Fibroblast of pulmonary artery (primary cell): Measurements from ENCODE around the gene DNAH12.
A peak's percentile ranks its signal among the peaks of the same experiment; 100 is the strongest.

Experiments used
- DNase-seq: peaks from one replicate; pipeline ENCODE4 v3.0.0-alpha.2; 2010; ENCODE audit warnings: low read depth
- H3K4me3 ChIP-seq: replicated peaks from 2 replicates; pipeline ENCODE4 v1.5.1; 2011; ENCODE audit warnings: low read depth, mild to moderate bottlenecking, control low read depth, low read length, moderate library complexity
- CTCF ChIP-seq: IDR thresholded peaks from 2 replicates; pipeline ENCODE4 v1.5.1; 2011; ENCODE audit warnings: mild to moderate bottlenecking, control low read depth, low read length, inconsistent platforms; ENCODE audit errors: missing control alignments

The DNAH12 gene

DNA sequence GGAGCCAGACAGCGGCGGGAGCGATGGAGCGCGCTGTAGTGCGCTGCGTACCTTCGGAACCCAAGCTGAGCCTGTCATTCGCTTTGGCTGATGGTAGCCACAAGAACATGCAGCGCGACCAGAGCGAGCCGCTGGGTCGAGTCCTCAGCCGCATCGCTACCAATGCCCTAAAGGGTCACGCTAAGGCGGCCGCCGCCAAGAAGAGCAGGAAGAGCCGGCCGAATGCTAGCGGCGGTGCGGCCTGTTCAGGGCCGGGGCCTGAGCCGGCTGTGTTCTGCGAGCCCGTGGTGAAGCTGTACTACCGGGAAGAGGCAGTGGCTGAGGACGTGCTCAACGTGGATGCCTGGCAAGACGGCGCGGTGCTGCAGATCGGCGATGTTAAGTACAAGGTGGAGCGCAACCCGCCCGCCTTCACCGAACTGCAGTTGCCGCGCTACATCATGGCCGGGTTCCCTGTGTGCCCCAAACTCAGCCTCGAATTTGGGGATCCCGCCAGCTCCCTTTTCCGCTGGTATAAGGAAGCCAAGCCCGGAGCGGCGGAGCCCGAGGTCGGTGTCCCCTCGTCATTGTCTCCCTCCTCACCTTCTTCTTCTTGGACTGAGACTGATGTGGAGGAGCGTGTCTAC lies 12.4 kb upstream of the DNAH12 start:
- DNase-seq, result peak; percentile 32
- H3K4me3 ChIP-seq, result peak overlapping the region; percentile 86

GRCh38 chr3:57555738-57556458 lies 11.8 kb upstream of the DNAH12 start, which contains the start of gene PDE12:
Gene PDE12, plus strand, starts transcription at chr3:57556274. Its CDS starts 106 bp downstream, at chr3:57556380.
- peak; percentile 91 for DNase-seq
- no peak for TF ChIP-seq CTCF
- H3K4me3 ChIP-seq, result peak within 1 kb of the TSS; percentile 86

More for the DNA sequence above, 12.4 kb upstream of the DNAH12 start:
- no peak for TF ChIP-seq CTCF

GRCh38 chr3:57555306-57555705 lies 11.2 kb upstream of the DNAH12 start:
- H3K4me3 ChIP-seq, result peak overlapping the region; percentile 86
- no peak for DNase-seq
- TF ChIP-seq CTCF, result no peak

DNA sequence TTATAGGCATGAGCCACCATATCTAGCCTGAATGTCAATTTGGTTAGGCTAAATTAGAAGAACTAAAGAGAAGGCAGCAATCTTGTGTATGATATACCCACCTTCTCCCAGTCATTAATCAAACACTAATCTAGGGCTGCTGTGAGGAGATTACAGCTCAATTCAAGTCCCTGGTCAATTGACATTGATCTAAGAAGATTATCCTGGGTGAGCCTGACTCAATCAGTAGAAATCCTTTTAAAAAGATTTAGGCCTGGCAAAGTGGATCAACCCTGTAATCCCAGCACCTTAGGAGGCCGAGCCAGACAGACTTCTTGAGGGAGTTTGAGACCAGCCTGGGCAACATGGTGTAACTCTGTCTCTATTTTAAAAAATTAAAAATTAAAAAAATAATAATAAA lies 2.5 kb upstream of the DNAH12 start:
- TF ChIP-seq CTCF, result no peak
- no peak for DNase-seq
- H3K4me3 ChIP-seq, result no peak overlapping the region

DNA sequence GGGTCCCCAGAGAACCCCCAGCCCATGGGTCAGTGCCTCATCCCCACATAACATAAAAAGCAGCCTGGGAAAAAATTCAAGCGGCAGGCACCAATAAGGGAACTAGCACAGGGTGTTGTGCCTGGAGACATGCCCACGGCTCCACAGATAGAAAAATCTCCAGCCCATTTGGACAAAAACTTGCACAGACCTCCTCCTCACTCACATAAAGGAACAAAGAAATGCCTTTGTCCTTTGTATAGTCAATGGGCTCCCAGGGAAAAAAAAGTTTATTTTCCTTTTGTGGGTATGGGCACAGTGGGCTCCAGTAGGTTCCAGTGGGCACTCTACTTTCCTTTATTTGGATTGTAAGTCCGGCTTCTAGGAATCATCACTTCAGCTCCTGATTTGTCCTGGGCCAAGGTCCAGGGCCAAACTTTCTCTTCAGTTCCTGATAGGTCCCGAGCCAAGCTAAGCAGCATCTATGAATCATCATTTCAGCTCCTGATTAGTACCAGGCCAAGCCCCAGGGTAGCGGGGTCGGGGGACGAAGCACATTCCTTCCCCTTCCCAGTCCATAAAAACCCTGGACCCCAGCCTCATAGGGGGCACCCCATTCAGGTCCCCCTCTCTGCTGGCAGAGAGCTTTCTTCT lies 1.6 kb upstream of the DNAH12 start:
- no peak for TF ChIP-seq CTCF
- H3K4me3 ChIP-seq, result no peak overlapping the region
- peak; percentile 29 for DNase-seq

DNA sequence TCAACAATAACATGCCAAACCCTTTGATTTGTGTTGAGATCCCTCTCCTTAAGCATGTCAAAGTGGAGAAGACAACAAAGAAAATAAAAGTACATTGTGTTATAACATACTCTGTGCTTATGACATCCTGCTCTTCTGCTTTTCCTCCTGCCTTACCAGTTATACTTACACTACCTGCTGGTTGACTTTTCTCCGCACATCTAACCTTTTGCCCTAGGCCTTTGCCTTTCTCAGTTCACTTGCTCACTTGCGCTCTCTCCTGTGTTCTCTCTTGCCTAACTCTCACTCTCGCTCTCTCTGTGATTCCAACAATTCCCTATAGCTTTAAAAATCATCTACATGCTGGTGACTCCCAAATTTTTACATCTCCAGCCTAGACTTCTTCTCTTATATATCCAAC lies 5.7 kb downstream of the DNAH12 start:
- no peak for DNase-seq
- no peak overlapping the region for H3K4me3 ChIP-seq
- no peak for TF ChIP-seq CTCF
